ENCODE results near the gene SF3B4.
A peak's percentile ranks its signal among the peaks of the same experiment; 100 is the strongest.
"Not testable (repeated sequence)": the region's sequence is repeated elsewhere in the genome, so short reads cannot be mapped to it uniquely, and the experiment has no call there.

Gene SF3B4

DNA sequence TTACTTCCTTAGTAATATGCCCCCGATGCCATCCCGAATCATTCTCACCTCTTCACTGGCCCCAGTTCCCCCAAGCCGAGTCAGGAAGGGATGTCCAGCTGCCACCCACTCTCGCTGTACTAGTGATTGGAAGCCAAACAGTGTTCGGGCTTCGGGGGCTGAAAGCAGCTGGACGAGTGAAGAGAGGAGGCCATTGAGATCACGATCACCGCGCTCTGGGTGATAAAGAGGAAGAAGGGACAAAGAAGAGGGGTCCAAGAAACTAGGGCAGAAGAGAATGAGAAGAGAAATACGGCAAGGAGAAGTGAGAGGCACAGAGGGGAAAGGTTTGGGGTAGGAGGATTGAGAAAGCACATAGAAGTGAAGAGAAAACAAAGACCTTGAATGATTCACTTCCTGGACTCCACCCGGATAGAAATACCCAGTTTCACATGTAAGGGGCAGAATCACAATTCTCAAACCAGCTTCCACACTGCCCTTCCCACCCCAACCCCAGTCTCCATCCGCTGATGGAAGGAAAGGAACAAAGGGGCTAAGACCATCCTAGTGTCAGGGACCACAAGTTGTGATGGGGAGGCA is 3.7 kb upstream of the SF3B4 start:
- DNase-seq: no peak

- DNase-seq: no peak
Observed at GRCh38 chr1:149929856-149930255, 2.3 kb upstream of the SF3B4 start.

DNA sequence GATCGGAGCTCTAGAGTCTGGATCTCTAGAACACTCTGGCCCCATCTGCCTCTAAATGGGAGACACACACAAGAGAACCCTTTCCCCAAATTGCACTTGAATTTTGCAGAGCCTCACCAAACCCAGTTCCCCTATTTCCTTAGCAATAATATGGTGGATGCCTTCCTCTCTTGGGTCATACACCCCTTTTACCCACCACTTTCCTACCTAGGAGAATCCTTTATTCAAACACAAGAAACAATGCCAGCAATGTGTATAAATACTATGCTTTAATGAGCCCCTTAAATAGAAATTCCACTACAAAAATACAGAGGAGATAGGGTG is 760 bp upstream of the SF3B4 start:
- no peak for DNase-seq

GRCh38 chr1:149927056-149927562 is 494 bp downstream of the SF3B4 start:
- no peak for DNase-seq

DNA sequence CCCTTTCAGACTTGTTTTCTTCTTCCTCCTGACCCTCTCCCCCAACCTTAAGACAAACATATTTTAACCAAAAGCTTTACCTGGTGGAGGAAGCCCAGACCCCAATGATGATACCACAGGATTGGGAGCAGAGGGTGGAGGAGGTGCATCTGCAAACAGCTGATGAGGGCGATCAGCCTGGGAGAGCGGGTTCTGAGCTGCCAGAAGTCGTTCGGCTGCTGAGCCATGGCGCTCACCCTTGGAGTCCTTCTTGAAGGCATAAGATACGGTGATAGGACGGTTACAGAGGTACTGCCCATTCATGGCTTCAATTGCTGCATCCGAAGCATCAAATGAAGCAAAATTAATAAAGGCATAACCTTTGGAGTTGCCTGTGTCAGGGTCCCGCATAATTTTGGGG is 1.3 kb downstream of the SF3B4 start:
- DNase-seq: no peak

GRCh38 chr1:149925751-149926150 is 1.9 kb downstream of the SF3B4 start:
- DNase-seq: no peak

DNA sequence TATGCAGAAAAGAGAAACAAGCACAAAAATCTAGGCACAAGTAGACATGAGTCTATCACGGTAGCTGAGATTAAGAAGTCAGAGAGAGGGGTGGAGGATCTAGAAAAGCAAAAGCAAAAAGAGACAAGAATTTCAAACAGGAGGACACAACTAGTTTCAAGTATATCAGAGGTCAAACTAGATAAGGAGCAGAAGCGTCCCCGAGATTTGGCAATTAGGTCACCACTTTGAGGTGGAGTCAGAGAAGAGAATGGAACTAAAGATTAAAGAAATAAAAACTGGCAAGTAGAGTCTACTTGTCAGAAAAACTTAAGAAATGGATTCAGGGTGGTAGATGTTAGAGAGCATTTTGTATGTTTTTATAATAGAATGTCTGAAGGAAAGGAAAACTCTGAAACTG is 2.3 kb downstream of the SF3B4 start:
- no peak for DNase-seq

DNA sequence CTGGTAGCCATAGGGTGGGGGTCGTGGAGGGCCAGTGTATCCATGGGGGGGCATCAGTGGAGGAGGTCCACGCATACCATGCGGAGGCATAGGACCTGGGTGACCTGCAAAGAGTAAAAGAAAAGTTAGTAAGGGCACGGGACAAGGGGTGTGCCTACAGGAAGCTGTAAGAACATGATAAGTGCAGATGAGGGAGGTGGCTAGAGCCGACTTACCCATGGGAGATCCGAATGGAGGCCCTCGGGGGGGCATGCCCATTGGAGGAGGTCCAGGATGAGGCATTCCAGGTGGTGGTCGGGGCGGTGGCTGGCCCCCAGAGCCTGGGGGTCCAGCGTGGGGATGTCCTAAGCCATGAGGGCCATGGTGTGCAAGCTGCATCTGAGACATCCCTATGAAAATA is 4.0 kb downstream of the SF3B4 start:
- DNase-seq: no peak

GRCh38 chr1:149917571-149918144 is 9.9 kb downstream of the SF3B4 start, which contains the start of gene SV2A:
TSS of gene SV2A (minus strand) at chr1:149917844. CDS start at chr1:149913840, 4,004 bp downstream.
- peak; percentile 59 for DNase-seq

DNA sequence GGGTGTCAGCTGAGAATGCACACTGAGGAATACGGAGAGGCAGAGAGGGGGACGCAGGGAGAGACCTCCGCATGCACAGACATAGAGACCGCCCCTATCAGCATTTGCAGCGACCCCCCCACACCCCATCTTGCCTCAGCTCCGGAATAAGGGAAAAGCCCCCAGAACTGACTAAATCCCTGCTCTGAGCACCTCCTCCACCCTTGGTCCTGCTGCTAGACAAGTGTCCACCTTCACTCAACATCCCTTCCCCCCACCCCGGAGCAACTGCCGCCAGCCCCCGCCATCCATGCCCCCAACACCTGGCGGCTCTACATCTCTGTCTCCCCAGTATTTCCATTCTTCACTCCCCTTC is 10.7 kb downstream of the SF3B4 start:
- no peak for DNase-seq

- no peak for DNase-seq
Observed at GRCh38 chr1:149916193-149916897, 11.3 kb downstream of the SF3B4 start.

- no peak for DNase-seq
Observed at GRCh38 chr1:149915429-149916192, 12.0 kb downstream of the SF3B4 start.

GRCh38 chr1:149914545-149914944 is 13.1 kb downstream of the SF3B4 start:
- DNase-seq: no peak

DNA sequence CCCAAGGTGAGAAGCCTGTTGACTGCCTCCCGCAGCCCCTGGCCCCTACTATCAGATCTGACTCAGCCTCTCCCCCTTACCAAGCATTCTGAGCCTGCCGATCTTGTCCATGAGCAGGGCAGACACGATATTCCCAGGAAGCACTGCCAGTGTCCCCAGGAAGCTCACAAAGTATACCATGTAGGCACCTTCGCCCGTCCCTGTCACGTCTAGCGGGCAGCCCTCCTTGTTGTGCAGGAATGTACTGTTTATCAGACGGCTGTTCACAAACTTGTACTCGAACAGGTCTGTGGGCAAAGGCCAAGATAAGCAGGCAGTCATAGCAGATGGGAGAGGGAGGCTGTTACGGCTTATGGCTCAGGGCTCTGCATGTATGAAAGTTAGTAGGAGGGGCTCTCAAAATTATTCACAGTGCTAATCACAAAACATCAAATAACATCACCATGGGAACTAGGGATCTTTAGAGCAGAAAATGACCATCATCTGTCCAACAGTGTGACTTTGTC is 21.0 kb downstream of the SF3B4 start:
- DNase-seq: no peak

GRCh38 chr1:149903836-149904491 is 23.6 kb downstream of the SF3B4 start:
- no peak for DNase-seq

DNA sequence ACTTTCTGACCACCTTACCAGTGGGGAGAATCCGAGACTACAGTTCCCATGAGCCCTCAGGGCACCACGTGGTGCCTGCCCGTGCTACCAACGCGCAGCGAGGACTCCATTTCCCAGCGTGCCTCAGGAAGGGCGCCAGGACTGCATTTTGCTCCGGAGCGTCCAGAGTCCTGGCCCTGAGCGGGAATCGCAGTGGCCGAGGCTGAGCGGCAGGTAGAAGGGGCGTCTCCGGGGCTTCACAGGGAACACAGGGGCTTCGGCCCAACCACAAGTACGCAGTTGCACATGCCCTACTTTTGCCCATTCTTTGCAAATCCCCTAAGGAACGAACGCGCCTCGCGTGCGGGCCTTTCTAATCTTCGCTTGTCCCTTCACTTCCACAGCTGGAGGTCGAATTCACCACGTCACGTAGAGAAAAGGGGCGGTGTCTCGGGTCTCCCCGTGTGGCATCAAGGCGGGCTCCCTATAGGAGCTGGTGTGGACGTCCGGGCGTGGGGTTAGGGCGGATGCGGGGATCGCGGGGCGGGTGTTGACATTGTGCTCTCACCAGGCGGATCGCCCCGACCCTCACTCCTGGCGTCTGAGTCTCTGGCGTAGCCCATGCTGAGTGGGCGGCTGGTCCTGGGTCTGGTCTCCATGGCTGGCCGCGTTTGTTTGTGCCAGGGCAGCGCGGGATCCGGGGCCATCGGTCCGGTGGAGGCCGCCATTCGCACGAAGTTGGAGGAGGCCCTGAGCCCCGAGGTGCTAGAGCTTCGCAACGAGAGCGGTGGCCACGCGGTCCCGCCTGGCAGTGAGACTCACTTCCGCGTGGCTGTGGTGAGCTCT is 27.9 kb downstream of the SF3B4 start, which contains the start of gene BOLA1:
TSS of gene BOLA1 (plus strand) at position 109 of the 825 bp plus-strand sequence. CDS start at position 601, 492 bp downstream.
- DNase-seq: peak; percentile 69

GRCh38 chr1:149896575-149896974 is 31.0 kb downstream of the SF3B4 start:
- no peak for DNase-seq

DNA sequence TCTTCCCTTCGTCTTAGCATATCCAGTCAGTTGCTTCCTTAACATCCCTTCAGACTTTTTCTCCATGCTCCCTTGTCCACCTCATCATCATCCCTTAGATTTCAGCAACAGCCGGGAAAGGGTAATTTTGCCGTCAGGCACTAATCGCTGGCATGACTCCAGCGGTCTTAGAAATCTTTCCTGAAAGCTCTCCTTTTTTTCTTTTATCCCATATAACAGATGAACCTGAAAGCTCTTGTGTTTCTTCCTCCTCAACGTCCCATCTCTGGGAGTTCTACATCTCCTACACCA is 38.7 kb downstream of the SF3B4 start:
- DNase-seq: no peak

DNA sequence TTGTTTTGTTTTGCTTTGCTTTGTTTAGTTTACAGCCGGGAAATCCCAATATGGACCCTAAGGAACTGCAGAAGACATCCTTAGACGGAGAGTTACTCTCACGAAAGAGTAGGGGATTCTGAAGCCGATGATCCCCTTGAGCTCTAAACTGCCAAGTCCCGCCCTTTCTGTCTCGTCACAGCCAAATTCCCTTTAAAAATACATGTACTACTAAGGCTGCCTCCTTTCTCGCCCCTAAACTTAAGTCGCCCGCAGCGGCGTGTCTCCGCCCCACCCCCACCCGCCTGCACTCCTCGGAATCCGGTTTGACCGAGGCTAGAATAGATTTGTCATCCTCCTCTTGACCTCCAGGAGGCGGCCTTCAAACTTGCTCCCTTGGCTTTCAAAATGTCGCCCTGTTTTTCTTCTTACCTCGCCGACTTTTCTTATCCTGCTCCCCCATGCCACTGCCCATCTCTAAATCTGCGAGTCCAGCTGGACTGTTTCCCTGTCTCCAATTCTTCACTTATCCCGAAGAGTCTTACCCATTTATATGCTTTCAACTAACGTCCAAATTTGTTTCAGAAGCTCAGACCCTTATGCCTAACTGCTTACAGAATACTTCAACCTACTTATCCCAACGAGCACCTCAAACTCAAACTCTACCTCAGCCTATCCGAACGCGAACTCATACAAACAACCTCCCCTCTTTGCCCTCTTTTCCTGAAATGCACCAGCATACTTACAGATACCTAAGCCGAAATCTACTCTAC is 39.2 kb downstream of the SF3B4 start:
- DNase-seq: peak; percentile 86

DNA sequence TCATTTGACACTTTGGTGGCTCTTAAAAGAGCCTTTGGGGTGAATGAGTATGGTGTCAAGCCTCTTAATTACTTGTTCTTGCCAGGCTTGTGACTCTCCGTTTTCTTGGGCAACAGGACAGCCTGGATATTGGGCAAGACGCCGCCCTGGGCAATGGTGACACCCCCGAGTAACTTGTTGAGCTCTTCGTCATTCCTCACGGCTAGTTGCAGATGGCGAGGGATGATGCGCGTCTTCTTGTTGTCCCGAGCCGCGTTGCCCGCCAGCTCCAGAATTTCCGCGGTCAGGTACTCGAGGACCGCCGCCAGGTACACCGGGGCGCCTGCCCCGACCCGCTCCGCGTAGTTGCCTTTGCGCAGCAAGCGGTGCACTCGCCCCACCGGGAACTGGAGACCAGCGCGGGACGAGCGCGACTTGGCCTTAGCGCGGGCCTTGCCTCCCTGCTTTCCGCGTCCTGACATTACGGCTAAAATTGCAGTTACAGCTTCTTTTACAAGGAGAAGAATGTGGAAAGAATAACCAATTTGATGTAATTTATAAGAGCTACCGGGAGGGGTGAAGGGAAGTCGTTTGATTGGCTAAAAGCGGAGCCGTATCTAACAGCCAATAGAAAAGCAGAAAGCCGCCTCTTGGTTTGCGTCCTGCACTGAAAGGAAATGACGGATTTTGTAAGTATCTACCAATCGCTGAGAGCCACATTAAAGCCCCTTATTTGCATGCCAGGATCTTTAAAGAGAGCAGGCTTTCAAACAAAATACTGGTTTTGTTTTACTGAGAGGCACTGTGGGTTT is 40.0 kb downstream of the SF3B4 start:
- peak; percentile 100 for DNase-seq

DNA sequence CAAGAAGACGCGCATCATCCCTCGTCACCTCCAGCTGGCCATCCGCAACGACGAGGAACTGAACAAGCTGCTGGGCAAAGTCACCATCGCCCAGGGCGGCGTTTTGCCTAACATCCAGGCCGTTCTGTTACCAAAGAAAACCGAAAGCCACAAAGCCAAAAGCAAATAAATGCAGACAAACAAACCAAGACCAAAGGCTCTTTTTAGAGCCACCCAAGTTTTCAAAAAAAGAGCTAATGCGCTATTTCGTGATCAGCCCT is 40.5 kb downstream of the SF3B4 start:
- not testable (repeated sequence) for DNase-seq
